HuH-7.5 (cell line): ENCODE data around the gene SHFL.

ENCODE experiments used
- DNase-seq: peaks from one replicate; pipeline ENCODE4 v3.0.0; 2011; ENCODE audit warnings: low spot score

Gene SHFL

DNA sequence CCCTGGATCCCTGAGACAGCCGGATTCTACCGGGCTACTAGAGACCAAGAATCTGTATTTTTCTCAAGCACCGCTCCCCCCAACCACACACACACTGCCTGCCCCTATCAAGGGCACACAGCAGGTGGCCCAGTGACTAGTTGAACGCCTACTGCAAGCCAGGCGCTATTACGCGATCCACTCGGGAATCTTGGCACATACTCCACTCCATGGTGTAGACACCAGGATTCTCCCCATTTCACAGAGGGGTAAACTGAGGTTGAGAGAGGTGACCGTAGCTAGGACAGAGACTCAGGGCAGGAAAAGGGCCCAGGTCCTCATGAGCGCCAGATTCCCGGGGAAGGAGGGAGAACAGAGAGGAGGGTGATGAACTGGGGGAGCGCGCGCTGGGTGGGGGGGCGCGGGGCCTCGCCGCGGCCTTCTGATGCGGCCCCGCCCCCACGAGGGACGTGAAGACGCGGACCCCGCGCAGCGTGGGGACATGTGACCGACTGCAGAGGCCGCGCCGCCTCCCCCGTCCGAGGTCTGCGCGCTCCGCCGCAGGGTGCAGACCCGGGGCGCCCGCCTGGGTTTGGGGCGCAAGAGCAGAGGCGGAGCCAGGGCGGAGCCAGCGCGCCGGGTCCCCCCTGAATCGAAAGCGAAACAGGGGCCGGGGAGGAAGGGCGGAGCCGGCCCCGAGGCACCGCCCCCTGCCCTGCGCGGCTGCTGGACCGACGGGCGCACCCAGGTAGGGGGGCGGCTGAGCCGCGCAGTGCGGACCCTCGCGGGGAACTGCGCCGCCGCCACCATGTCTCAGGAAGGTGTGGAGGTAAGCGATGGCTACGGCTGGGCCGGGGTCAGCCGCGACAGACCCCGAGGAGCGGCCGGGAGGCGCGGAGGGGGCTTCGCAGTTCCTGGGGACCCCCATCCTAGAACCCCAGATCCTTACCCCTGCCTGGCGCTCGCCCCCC lies at the start of gene SHFL:
TSS of gene SHFL (plus strand) at position 677 of the 950 bp plus-strand sequence. CDS start at position 788, 111 bp downstream.
- DNase-seq: peak; percentile 82

DNA sequence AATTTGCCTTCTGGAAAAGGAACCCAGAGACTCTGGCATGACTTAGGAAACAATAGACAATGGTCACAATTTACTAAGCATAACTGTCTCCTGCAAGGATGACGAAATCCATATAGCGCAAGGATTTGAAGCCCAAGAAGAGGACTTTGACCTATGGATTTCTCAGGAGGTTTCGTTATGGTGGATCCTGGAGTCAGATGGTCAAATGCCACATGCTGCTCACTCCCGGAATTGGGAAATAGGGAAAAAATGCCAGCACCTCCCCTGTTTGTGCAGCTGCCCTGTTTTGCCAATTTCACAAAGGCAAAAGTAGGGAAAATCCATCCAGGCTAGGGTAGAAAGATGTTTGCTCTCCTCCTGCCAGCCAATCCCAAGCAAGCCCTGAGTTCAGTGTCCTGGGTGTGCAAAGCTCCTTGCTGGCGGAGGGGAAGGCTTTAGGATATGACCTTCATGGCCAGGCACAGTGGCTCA lies 49.5 kb upstream of the SHFL start:
- DNase-seq: no peak

DNA sequence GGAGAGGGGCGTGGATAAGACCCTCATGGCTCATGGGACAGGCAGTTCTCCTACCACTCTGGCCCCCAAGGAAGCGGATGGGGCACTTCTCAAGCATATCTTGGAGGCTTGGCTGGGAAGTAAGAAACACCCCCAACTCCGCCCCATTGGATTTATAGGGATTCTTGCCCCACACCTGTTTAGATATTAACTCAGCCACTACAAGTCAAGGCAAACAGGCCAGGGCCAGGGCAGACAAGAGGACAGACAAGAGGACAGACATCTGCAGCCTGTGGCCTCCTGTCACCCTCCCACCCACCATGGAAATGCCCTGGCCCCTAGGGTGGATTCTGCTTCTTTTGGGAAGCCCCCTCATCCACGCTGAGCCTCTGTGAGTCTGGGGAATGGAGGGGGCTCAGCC lies 48.8 kb upstream of the SHFL start:
- no peak for DNase-seq

DNA sequence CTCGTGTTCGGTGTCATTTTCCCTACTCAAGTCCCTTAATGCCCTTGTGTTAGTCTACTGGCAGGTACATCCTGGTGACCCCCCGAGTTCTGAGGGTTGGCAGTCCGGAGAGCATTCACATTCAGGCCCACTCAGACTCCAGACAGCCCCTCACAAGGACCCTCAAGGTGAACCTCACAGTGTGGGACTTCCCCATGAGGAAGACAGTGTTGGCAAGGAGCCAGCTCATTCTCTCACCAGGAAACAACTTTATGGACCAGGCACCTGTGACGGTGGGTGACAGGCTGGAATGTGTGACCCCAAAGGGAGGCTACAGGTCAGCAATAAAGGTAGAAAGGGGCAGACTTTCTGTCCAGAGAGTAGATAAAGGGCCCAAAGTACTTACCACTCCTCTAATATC lies 48.3 kb upstream of the SHFL start:
- no peak for DNase-seq

DNA sequence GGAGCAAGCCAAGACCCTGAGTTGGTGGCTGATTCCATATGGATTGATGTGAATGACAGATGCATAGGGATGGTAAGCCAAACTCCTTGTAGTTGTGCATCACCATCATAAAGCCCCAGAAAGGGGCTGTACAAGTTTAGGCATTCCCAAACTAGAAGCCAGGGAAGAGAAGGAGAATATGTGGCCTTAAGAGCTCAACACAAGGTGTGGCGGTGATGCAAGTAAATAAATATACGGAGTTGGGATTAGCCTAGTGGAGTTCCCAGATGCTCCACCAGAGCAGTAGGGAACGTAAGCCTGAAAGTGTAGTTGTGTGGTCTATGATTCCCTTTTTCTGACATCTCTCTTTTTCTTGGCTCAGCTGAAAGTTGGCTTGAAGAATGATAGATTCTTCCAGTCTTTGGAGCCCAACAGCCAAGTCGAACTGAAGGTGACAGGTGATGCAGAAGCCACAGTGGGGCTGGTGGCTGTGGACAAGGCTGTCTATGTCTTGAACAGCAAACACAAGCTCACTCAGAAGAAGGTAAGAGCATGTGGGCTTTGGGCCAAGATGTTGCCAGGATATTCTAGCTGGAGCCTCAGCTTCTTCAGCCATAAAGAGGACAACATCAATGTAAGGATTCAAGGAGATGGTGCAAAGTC lies 42.7 kb upstream of the SHFL start:
- no peak for DNase-seq

DNA sequence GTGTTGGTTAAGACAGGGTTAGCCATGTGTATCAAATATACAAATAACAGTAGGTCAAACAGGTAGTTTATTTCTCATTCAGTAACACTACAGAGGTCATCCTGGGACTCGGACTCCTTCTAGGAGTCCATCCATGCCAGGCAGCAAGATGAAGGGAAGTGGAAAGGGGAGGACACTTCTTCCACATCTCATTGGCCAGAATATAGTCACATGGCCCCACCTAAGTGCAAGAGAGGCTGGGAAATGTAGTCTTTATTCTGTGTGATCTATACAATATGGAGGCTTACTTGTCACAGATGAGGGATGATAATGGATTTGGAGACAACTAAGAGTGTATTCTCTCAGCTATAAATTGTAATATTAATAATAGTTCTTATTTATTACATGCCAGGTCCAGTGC lies 41.7 kb upstream of the SHFL start:
- no peak for DNase-seq

DNA sequence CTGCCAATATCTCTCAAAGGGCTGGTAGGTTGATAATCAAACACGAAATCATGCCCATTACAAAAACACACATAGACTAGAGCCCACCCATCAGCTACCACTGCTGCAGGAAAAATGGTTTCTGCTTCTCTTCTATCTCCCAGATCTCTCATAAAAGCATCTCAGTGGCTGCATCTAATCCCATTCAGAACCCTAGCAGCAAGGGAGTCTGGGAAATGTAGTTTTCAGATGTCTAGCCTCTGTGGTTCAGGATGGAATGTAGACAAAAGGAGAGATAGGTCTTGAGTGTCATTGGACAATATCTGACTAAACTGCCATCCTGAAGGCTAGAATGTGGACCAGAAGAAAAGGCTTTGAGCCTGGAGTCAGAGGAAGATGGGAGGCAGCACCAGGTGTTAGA lies 40.7 kb upstream of the SHFL start:
- DNase-seq: no peak

DNA sequence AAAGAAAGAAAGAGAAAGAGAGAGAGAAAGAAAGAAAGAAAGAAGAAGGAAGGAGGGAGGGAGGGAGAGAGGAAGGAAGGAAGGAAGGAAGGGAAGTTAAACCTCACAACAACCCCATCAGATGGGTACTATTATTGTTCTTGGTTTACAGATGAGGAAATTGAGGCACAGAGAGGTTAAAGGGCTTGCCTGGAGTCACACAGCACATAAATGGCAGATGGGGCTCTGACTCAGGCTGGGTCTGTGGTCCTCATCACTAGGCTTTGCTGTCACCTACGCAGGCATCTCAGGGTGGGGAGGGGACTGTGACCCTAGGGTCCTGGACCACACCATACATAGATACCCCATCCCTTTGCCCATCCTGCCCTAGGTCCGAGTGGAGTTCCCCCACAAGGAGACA lies 36.5 kb upstream of the SHFL start:
- no peak for DNase-seq

DNA sequence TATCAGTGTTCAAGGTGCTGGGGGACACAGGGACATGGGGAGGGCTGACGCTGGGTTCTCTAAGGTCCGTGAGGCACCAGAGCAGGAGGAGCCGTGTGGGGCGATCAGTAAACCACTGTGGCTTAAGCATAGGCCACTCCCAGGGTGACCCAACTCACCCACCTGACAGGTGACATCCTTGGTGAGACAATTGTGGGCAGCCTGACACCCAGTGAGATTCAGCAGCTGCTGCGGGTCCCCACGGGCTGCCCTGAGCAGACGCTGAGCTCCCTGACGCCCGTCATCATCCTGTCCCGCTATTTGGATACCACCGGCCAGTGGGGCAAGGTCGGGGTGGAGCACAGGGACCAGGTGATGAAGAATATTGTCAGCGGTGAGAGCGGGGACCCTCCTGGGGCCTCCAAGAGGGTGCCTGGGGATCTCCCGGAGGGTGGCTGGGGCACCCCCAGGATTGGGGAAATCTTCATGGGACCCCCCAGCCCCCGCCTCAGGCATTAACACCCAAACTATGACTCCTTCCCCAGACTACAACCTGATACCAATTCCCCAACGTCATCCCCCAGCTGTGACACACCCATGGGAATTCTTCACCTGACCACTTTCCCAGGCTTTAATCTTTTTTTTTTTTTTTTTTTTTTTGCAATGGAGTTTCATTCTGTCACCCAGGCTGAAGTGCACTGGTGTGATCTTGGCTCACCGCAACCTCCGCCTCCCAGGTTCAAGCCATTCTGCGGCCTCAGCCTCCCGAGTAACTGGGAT lies 33.3 kb upstream of the SHFL start:
- DNase-seq: no peak

DNA sequence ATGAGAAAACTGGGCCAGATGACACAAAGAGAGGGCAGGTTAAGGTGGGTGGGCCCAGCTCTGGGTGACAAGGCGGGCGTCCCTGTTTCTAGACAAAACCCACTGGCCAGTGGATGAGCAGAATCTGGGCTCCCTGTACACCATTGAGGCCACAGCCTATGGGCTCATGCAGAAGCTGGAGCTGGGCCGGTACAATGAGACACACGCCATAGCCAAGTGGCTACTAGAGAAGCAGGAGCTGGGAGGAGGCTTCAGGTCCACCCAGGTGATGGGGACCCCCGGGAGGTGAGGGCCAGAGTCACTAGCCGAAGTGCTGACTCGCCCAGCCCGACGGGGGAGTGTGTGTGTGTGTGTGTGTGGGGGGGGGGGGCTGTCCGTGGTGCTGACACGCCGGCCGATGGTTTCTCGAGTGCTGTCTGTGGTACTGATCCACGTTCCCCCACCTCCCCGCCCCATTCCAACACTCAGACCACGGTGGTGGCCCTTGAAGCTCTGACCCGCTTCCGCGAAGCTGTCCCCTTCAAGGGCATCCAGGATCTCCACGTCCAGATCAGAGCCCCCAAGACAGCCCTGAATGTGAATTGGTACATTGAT lies 24.3 kb upstream of the SHFL start:
- DNase-seq: no peak

DNA sequence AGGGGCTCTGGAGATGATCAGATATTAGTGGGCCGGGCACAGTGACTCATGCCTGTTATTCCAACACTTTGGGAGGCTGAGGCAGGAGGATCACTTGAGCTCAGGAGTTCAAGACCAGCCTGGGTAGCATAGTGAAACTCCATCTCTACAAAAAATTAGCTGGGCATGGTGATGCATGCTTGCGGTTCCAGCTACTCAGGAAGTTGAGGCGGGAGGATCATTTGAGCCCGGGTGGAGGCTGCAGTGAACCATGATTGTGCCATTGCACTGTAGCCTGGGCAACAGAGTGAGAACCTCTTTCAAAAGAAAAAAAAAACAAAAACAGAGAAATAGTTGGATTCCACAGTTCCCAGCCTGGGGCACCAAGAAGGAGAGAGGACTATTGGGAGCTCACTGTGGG lies 17.9 kb upstream of the SHFL start:
- no peak for DNase-seq

DNA sequence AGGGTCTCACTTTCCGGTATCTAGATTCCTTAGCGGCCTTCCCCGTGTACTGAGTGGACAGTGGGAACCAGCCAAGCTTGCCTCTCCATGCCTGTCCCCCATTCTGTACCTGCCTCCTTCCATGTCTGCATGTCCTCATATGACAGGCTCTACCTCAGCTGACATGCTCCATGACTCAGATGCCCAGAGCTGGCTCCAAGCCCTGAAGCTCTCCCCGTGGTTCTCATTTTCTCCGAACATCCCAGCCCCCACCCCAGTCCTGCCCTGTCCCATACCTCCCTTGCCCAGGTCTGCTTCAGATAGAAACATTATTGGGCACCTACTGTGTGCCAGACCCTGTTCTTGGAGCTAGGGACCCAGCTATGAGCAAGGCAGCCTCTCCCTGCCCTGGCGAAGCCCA lies 17.1 kb upstream of the SHFL start:
- DNase-seq: no peak

DNA sequence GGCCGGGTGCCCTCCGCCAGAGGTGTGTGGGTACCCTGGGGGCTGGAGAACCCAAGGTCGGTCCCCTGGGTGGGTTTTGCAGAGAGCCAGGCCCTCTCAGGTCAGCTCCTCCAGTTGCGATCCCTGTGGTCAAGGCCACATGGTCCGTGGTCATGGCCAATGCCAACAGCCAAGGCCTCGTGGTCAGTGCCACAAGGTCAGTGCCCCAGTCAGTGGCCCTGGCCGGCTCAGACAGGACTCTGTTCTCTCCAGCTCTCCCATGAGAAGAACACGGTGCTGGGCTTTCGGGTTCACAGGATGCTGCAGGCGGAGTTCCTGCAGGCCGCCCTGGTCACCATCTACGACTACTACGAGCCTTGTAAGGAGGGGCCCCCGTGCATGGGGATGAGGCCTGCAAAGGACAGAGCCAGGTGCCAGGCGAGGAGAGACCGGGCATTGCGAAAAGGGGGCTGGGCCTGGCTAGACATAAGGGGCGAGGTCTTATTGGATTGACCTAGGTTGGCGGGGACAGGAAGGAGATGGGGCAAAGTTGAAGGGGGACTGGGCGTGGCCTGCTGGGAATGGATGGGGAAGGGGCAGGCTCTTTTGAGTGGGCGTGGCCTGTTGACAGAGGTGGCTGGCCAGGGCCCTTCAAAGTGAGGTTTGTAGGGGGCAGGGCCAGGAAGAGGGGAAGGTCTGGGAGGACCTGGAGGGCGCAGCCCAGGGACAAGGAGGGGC lies 15.2 kb upstream of the SHFL start:
- DNase-seq: no peak

DNA sequence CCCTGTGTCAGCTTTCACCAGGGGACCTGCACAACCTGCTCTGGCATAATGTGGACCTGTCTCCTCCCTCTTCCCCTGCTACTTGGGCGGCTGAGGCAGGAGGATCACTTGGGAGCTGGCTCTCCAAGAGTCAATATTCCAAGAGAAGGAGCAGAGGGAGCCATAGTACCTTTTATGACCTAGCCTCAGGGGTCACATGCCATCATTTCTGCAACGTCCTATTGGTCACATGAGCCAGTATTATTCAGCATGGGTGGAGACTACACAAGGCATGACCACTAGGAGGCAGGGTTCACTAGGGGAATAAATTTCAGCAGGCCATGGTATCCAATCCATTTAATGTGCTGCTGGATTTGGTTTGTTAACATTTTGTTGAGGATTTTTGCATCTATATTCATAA lies 12.0 kb upstream of the SHFL start:
- peak; percentile 60 for DNase-seq

DNA sequence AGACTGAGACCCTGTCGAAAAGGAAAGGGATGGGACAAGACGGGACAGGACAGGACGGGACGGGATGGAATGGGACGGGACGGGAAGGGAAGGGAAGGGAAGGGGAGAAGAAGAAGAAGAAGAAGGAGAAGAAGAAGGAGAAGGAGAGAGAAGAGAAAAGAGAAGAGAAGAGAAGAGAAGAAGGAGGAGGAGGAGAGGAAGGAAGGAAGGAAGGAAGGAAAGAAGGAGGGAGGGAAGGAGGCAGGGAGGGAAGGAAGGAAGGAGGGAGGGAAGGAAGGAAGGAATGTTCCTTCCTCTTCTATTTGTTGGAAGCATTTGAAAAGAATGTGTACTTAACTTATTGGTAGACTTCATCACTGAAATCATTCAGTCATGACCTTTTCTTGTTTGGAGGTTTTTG lies 9.6 kb upstream of the SHFL start:
- no peak for DNase-seq

DNA sequence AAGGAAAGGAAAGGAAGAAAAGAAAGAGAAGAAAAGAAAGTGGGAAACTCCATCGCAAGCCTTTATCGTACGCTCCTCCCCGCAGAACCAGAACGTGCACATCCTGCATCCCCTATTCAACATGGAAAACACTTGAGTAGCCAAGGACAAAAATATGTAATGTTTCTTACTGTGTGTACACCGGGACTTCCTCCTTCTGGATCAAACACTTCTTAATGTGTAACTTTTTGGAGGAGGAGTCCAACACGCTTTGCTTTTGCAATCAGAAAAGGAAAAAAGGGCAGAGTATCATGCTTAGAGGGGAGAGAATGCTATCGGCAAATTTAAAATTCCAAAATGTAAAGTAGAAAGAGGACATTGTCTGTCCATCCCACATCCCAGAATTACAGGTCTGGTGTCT lies 7.8 kb upstream of the SHFL start:
- no peak for DNase-seq

DNA sequence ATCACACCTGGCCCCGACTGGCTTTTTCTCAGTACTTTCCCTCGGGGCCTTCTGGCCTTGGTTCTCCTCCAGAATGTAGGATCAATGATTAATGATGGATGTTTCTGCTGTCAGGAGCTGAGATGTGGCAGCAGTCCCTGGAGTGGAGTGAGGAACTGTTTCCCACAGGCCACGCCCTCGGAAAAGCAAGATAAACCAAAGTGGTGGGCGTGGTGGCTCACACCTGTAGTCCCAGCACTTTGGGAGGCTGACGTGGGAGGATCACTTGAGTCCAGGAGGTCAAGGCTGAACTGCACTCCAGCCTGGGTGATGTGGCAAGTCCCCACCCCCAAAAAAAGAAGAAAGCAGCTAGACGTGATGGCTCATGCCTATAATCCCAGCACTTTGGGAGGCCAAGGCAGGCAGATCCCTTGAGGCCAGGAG lies 7.1 kb upstream of the SHFL start:
- no peak for DNase-seq

DNA sequence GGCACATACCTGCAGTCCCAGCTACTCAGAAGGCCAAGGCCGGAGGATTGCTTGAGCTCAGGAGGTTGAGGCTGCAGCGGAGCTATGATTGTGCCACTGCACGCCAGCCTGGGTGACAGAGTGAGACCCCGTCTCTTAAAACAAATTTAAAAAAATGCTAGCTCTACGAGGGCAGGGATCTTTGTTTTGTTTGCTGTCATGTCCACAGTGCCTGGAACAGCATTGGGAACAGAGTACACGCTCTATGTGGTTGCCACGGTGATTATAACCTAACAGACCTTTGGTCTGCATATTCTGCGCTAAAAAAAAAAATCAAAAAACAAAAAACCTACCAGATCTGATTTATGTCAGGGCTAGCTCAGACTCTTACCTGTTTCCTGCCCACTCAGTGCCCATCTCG lies 2.2 kb upstream of the SHFL start:
- DNase-seq: no peak

DNA sequence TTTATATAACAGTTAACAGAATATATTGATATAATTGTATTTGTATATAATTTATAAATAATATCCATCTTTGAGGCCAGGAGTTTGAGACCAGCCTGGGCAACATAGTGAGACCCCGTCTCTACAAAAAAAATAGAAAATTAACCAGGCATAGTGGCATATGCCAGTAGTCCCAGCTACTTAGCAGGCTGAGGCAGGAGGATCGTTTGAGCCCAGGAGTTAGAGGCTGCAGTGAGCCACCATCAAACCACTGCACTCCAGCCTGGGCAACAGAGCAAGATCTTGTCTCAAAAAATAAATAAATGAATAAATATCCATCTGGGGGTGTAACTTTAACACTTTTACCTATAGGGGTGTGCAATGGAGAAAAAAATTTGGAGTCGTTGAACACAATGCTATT lies 1.3 kb upstream of the SHFL start:
- DNase-seq: no peak

DNA sequence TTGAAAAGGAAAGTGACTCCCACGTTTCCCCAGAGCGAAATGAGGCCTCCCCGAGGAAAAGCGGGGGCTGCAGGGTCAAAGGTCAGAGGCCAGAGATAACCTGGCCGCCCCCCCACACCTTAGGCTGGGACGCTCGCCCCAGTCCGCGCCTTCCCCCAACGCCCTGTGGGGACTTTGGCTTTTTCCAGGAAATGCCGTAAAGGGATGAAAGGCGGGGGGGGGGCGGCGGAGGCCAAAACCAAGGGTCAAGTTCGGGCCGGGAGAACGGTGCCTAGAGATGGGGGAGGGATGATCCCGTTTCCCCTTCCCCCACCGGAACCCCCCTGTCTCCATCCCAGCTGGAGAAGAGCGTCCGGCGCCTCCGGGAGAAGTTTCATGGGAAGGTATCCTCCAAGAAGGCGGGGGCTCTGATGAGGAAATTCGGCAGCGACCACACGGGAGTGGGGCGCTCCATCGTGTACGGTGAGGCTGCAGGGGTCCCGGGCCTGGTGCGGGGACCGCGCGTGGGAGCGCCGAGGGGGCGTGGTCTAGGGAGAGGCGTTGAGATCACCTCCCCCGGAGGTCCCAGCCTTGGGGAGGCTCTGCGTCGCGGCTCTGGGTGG lies 575 bp downstream of the SHFL start:
- no peak for DNase-seq
